ENCODE results near the gene KHDC4. TPM values are rescaled to one million over a fixed set of nuclear protein-coding genes. Genes with fewer than 3 reads are reported as not detected.

The KHDC4 gene
- total RNA-seq, 1 donor from 2014 or later, result 51.8 TPM

DNA sequence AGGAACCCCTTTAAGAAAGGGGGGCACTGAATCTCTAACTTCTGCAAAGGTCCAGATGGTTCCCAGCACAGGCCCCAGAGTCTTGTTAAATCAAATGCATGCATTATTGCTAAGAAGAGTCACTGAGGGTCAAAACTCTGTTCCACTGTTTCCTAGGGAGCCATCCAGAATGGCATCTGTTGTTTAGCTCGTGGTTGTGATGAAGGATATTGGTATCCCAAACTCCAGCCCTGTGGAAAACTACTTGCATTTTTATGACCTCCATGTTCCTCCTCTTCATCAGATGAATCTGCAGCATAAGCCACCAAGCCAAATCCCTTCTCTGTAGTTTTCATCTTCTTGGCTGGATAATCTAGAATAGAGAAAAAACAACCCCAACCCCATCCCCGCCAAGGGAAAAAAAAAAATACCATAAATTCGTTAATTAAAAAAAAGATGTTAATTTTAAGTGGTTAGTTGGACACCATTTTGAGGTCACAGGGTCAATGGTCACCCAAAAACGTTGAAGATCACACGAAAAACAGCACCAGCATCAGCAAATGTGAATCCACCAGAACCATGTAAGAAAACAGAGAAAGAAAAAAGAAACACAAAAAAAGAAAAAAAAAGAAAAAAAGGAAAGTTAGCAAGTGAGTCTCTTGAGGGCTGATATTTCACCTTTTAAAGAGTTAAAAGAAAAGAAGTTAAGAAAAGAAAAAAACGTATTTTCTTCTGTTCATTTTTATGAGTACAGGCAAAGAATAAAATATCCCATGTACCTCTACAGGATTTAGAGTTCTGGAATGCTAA lies 20.1 kb downstream of the KHDC4 start:
- DNase-seq, result no peak
- Mint-ChIP-seq H3K4me3 (ENCODE audit: unreplicated experiment) (no peak overlapping the region), H3K36me3 (ENCODE audit: unreplicated experiment) (no peaks in the 10 kb centered on the region), H3K27me3 (ENCODE audit: unreplicated experiment) (no peaks in the 10 kb centered on the region), H3K4me1 (ENCODE audit: low read depth, unreplicated experiment) (peaks cover 3% of the 10 kb centered on the region), H3K9me3 (ENCODE audit: unreplicated experiment) (peaks cover 3% of the 10 kb centered on the region), H3K27ac (ENCODE audit: unreplicated experiment) (no peak overlapping the region)
- TF ChIP-seq, protein P1, sequence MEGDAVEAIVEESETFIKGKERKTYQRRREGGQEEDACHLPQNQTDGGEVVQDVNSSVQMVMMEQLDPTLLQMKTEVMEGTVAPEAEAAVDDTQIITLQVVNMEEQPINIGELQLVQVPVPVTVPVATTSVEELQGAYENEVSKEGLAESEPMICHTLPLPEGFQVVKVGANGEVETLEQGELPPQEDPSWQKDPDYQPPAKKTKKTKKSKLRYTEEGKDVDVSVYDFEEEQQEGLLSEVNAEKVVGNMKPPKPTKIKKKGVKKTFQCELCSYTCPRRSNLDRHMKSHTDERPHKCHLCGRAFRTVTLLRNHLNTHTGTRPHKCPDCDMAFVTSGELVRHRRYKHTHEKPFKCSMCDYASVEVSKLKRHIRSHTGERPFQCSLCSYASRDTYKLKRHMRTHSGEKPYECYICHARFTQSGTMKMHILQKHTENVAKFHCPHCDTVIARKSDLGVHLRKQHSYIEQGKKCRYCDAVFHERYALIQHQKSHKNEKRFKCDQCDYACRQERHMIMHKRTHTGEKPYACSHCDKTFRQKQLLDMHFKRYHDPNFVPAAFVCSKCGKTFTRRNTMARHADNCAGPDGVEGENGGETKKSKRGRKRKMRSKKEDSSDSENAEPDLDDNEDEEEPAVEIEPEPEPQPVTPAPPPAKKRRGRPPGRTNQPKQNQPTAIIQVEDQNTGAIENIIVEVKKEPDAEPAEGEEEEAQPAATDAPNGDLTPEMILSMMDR (IDR thresholded peaks at IDR 0.05; ENCODE audit: partially characterized antibody, unreplicated experiment), result no peak

DNA sequence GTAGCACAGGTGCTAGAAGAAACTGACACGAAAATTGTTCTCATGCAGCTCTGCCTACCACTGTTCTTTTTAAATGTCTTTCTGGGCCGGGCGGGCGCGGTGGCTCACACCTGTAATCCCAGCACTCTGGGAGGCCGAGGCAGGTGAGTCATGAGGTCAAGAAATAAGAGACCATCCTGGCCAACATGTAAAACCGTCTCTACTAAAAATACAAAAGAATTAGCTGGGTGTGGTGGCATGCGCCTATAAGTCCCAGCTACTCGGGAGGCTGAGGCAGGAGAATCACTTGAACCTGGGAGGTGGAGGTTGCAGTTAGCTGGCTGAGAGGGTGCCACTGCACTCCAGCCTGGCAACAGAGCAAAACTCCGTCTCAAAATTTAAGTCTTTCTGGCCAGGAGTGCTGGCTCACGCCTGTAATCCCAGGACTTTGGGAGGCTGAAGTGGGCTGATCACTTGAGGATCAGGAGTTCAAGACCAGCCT lies 22.1 kb downstream of the KHDC4 start:
- peaks cover 3% of the 10 kb centered on the region for H3K4me1 Mint-ChIP-seq (ENCODE audit: low read depth, unreplicated experiment)
- no peaks in the 10 kb centered on the region for H3K36me3 Mint-ChIP-seq (ENCODE audit: unreplicated experiment)
- H3K27me3 Mint-ChIP-seq (ENCODE audit: unreplicated experiment), result no peaks in the 10 kb centered on the region
- DNase-seq, result no peak
- peak overlapping the region; percentile 92 for H3K4me3 Mint-ChIP-seq (ENCODE audit: unreplicated experiment)
- H3K9me3 Mint-ChIP-seq (ENCODE audit: unreplicated experiment), result peaks cover 3% of the 10 kb centered on the region
- H3K27ac Mint-ChIP-seq (ENCODE audit: unreplicated experiment), result peak overlapping the region; percentile 90
- TF ChIP-seq, protein P1 (IDR thresholded peaks at IDR 0.05; ENCODE audit: partially characterized antibody, unreplicated experiment), result no peak

DNA sequence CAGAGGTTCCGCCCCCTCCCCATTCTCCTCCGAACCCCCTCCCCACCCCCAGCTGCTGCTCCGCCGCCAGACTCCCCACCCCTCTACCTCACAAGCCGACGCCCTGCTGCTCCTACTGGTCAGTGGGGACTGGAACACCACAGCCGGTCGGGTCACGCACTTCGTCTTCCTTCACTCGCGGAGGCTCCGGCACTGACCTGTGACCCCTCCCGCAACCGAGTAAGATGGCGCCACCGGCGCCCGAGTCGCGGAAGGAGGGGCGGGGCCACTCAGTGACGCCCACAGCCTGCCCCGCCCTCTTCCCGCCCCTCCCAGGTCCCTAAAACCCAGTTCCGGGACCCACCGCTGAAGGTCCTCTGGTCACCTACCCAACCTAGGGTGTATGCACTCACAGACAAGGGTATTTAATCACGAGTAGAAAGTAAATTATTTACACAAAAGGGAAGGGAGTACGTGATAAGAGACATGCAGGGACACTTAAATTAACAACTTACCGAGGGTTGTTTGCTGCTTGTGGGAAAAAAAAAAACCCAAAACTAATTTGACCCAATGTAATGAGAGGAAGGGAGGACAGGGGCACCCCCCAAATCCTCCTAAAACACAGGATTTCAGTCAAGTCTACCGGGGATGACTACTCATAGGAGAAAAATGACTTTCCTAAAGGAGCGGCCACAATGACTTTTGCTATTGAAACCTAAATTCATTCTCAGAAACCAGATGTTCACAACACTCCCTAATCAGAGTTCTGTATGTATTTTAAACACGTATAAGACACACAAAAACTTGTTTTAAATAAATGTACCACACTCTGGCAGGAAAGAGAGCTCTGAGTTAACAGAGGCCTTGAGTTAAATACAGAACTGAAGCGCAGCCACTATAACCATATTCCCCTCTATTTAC lies 22.8 kb downstream of the KHDC4 start, which contains the start of gene RIT1:
RIT1 (minus strand) TSS at position 194 of the 900 bp plus-strand sequence. CDS start 588 bp downstream, outside the sequence.
- Mint-ChIP-seq H3K36me3 (ENCODE audit: unreplicated experiment) (no peaks in the 10 kb centered on the region), H3K4me1 (ENCODE audit: low read depth, unreplicated experiment) (peaks cover 3% of the 10 kb centered on the region), H3K27ac (ENCODE audit: unreplicated experiment) (peak within 1 kb of the TSS; percentile 90), H3K4me3 (ENCODE audit: unreplicated experiment) (peak within 1 kb of the TSS; percentile 92), H3K9me3 (ENCODE audit: unreplicated experiment) (peaks cover 3% of the 10 kb centered on the region), H3K27me3 (ENCODE audit: unreplicated experiment) (no peaks in the 10 kb centered on the region)
- DNase-seq, result peak; percentile 91
- TF ChIP-seq, protein P1 (IDR thresholded peaks at IDR 0.05; ENCODE audit: partially characterized antibody, unreplicated experiment), result no peak

DNA sequence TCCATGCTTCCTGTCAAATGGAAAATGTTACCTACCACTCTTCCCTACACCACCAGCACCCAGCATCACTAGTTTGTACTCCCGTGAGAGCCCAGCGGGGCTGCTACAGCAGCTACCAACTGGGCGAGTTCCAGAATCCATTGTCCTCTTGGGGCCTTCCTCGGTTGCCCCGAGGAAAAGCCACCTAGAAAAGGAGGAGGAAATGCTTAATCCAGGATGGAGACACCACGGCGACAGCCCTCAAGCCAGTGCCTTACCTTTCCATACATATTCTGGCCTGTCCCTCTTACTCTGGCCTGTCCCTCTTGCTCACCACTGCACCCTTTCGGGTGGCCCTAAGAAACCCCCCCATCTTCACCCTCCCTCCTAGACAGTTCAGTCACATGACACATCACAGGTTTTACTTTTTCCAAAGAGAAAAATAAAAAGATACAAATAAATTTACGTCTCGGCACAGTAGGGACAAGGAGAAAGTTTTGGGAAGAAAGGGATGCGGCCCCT lies 23.5 kb downstream of the KHDC4 start:
- TF ChIP-seq, protein P1 (IDR thresholded peaks at IDR 0.05; ENCODE audit: partially characterized antibody, unreplicated experiment), result no peak
- Mint-ChIP-seq H3K27ac (ENCODE audit: unreplicated experiment) (peak overlapping the region; percentile 90), H3K4me3 (ENCODE audit: unreplicated experiment) (peak overlapping the region; percentile 92), H3K9me3 (ENCODE audit: unreplicated experiment) (peaks cover 3% of the 10 kb centered on the region), H3K36me3 (ENCODE audit: unreplicated experiment) (no peaks in the 10 kb centered on the region), H3K4me1 (ENCODE audit: low read depth, unreplicated experiment) (peaks cover 3% of the 10 kb centered on the region), H3K27me3 (ENCODE audit: unreplicated experiment) (no peaks in the 10 kb centered on the region)
- peak; percentile 24 for DNase-seq
